ENCODE data around the gene RALGPS2. TPM values are rescaled to one million over a fixed set of nuclear protein-coding genes. Genes with fewer than 3 reads are reported as not detected.

RALGPS2 gene
- total and polyA plus RNA-seq, 10 donors: 25.6 to 118 (median 77.2) TPM

GRCh38 chr1:178718520-178718919 lies 6.5 kb upstream of the RALGPS2 start:
- H3K27ac ChIP-seq: peak overlapping the region in 1 of 8 donors; percentile 7
- no peaks in the 10 kb centered on the region for H3K9me3 ChIP-seq
- H3K27me3 ChIP-seq (replicated peaks in 1 of 7): no peaks in the 10 kb centered on the region
- 88 to 90% (median 90%) methylated on average over 1 of the region's 1 CpG for WGBS, 5 donors
- intact Hi-C loops (cut with DNase I; ENCODE audit: low total_unique reads): no loop called here
- H3K4me3 ChIP-seq: no peak overlapping the region
- H3K36me3 ChIP-seq: no peaks in the 10 kb centered on the region
- DNase-seq: no peak
- H3K4me1 ChIP-seq: peaks cover 0 to 19% (median 0%) of the 10 kb centered on the region in 6 donors
- TF ChIP-seq POLR2A (IDR thresholded peaks at IDR 0.05) (no peak), CTCF (IDR thresholded peaks at IDR 0.05 in 8 of 11, conservative IDR thresholded peaks at IDR 0.05 in 3 of 11) (no peak), POLR2AphosphoS5 (IDR thresholded peaks at IDR 0.05) (no peak)

- no peaks in the 10 kb centered on the region for H3K9me3 ChIP-seq
- no peak for DNase-seq
- 80 to 91% (median 83%) methylated on average over 3 of the region's 3 CpGs for WGBS, 5 donors
- peaks cover 0 to 53% (median 18%) of the 10 kb centered on the region in 6 donors for H3K4me1 ChIP-seq
- TF ChIP-seq POLR2AphosphoS5 (IDR thresholded peaks at IDR 0.05): no peak
- no peak for TF ChIP-seq CTCF (IDR thresholded peaks at IDR 0.05 in 8 of 11, conservative IDR thresholded peaks at IDR 0.05 in 3 of 11)
- TF ChIP-seq POLR2A (IDR thresholded peaks at IDR 0.05): no peak
- peak overlapping the region in 2 of 8 donors; percentile 97 to 98 for H3K27ac ChIP-seq
- no peak overlapping the region for H3K4me3 ChIP-seq
- no peaks in the 10 kb centered on the region for H3K36me3 ChIP-seq
- intact Hi-C loops (cut with DNase I; ENCODE audit: low total_unique reads): no loop called here
- peaks cover 0 to 13% (median 0%) of the 10 kb centered on the region in 7 donors for H3K27me3 ChIP-seq (replicated peaks in 1 of 7)
These were observed 1.5 kb upstream of the RALGPS2 start for GRCh38 chr1:178723546-178723945.

- no peak for TF ChIP-seq CTCF (IDR thresholded peaks at IDR 0.05 in 8 of 11, conservative IDR thresholded peaks at IDR 0.05 in 3 of 11)
- TF ChIP-seq POLR2A (IDR thresholded peaks at IDR 0.05): no peak
- TF ChIP-seq POLR2AphosphoS5 (IDR thresholded peaks at IDR 0.05): no peak
- Histone ChIP-seq H3K27ac (peak overlapping the region; percentile 85 to 98 (median 94)), H3K4me1 (peaks cover 0 to 53% (median 18%) of the 10 kb centered on the region in 6 donors), H3K27me3 (replicated peaks in 1 of 7) (peaks cover 0 to 13% (median 0%) of the 10 kb centered on the region in 7 donors), H3K9me3 (no peaks in the 10 kb centered on the region), H3K36me3 (no peaks in the 10 kb centered on the region), H3K4me3 (peak overlapping the region in 7 of 8 donors; percentile 65 to 95 (median 90))
- intact Hi-C loops (cut with DNase I; ENCODE audit: low total_unique reads): no loop called here
- DNase-seq: no peak
- WGBS, 5 donors: 71 to 83% (median 75%) methylated on average over 5 of the region's 5 CpGs
These were observed 692 bp upstream of the RALGPS2 start for GRCh38 chr1:178724376-178724727.

GRCh38 chr1:178725466-178726086 lies 532 bp downstream of the RALGPS2 start:
- DNase-seq: peak; percentile 91
- Histone ChIP-seq H3K9me3 (no peaks in the 10 kb centered on the region), H3K36me3 (peaks cover 0 to under 1% (median 0%) of the 10 kb centered on the region in 6 donors), H3K27ac (peak overlapping the region; percentile 85 to 98 (median 94)), H3K4me1 (peaks cover 0 to 53% (median 18%) of the 10 kb centered on the region in 6 donors), H3K27me3 (replicated peaks in 1 of 7) (peaks cover 0 to 13% (median 0%) of the 10 kb centered on the region in 7 donors), H3K4me3 (peak overlapping the region; percentile 65 to 95 (median 90))
- 0 to 2% (median 1%) methylated on average over 40 to 75 of the region's 75 CpGs for WGBS, 5 donors
- intact Hi-C loops (cut with DNase I; ENCODE audit: low total_unique reads): no loop called here
- TF ChIP-seq POLR2AphosphoS5 (IDR thresholded peaks at IDR 0.05) (no peak), CTCF (IDR thresholded peaks at IDR 0.05 in 8 of 11, conservative IDR thresholded peaks at IDR 0.05 in 3 of 11) (peak in 2 of 11 experiments; percentile 7 to 29)

All from spleen (tissue), 11 donors.